ENCODE data around the gene GRM1. TPM values are rescaled to one million over a fixed set of nuclear protein-coding genes. Genes with fewer than 3 reads are reported as not detected.

The GRM1 gene
- total RNA-seq, 4 donors from 2014 or later: not detected

- 57 to 60% methylated on average over 1 of the region's 1 CpG for WGBS, 2 donors
- no peak overlapping the region for H3K4me3 ChIP-seq
- intact Hi-C loops (cut with DNase I): no loop called here
Observed at GRCh38 chr6:146345598-146345997, 316.7 kb downstream of the GRM1 start.

DNA sequence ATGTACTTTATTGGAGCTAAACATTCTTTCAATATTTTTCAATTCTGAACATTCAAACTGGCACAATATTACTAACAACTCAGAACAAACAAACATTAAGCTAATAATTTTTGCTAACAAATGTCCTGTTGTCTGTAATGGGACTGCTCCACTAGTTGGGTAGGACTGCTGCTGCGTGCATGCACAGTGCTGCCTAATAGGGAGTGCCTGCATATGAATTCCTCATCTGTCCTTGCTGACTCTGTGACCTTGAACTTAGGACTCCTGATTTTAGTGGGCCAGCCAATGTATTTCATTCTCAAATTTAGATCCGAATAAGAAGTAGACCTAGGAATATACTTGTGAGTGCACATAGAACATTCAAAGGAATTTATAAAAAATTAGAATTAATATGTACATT lies 318.2 kb downstream of the GRM1 start:
- TF ChIP-seq, protein P1, sequence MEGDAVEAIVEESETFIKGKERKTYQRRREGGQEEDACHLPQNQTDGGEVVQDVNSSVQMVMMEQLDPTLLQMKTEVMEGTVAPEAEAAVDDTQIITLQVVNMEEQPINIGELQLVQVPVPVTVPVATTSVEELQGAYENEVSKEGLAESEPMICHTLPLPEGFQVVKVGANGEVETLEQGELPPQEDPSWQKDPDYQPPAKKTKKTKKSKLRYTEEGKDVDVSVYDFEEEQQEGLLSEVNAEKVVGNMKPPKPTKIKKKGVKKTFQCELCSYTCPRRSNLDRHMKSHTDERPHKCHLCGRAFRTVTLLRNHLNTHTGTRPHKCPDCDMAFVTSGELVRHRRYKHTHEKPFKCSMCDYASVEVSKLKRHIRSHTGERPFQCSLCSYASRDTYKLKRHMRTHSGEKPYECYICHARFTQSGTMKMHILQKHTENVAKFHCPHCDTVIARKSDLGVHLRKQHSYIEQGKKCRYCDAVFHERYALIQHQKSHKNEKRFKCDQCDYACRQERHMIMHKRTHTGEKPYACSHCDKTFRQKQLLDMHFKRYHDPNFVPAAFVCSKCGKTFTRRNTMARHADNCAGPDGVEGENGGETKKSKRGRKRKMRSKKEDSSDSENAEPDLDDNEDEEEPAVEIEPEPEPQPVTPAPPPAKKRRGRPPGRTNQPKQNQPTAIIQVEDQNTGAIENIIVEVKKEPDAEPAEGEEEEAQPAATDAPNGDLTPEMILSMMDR (IDR thresholded peaks at IDR 0.05): no peak
- TF ChIP-seq POLR2A (IDR thresholded peaks at IDR 0.05): no peak
- no peak for DNase-seq
- no peaks in the 10 kb centered on the region for H3K9me3 ChIP-seq
- intact Hi-C loops (cut with DNase I): no loop called here
- H3K27ac ChIP-seq: no peak overlapping the region
- 69 to 70% methylated on average over 2 of the region's 2 CpGs for WGBS, 2 donors
- H3K4me3 ChIP-seq: no peak overlapping the region
- no peaks in the 10 kb centered on the region for H3K36me3 ChIP-seq
- no peaks in the 10 kb centered on the region for H3K4me1 ChIP-seq
- H3K27me3 ChIP-seq: no peaks in the 10 kb centered on the region

More at GRCh38 chr6:146345598-146345997, 316.7 kb downstream of the GRM1 start:
- no peak for DNase-seq
- no peaks in the 10 kb centered on the region for H3K4me1 ChIP-seq
- no peak overlapping the region for H3K27ac ChIP-seq
- no peaks in the 10 kb centered on the region for H3K9me3 ChIP-seq
- no peaks in the 10 kb centered on the region for H3K27me3 ChIP-seq
- TF ChIP-seq POLR2A (IDR thresholded peaks at IDR 0.05): no peak
- TF ChIP-seq, protein P1 (IDR thresholded peaks at IDR 0.05): no peak
- H3K36me3 ChIP-seq: no peaks in the 10 kb centered on the region

GRCh38 chr6:146347690-146348089 lies 318.8 kb downstream of the GRM1 start:
- WGBS, 2 donors: 77 to 83% methylated on average over 3 of the region's 3 CpGs
- no peak for TF ChIP-seq POLR2A (IDR thresholded peaks at IDR 0.05)
- TF ChIP-seq, protein P1 (IDR thresholded peaks at IDR 0.05): no peak
- intact Hi-C loops (cut with DNase I): no loop called here
- H3K9me3 ChIP-seq: no peaks in the 10 kb centered on the region
- no peaks in the 10 kb centered on the region for H3K27me3 ChIP-seq
- H3K4me1 ChIP-seq: no peaks in the 10 kb centered on the region
- H3K36me3 ChIP-seq: no peaks in the 10 kb centered on the region
- H3K27ac ChIP-seq: no peak overlapping the region
- H3K4me3 ChIP-seq: no peak overlapping the region
- no peak for DNase-seq

GRCh38 chr6:146351018-146351417 lies 322.2 kb downstream of the GRM1 start:
- Histone ChIP-seq H3K27me3 (no peaks in the 10 kb centered on the region), H3K4me1 (no peaks in the 10 kb centered on the region), H3K4me3 (no peak overlapping the region), H3K27ac (no peak overlapping the region), H3K36me3 (no peaks in the 10 kb centered on the region), H3K9me3 (no peaks in the 10 kb centered on the region)
- TF ChIP-seq POLR2A (IDR thresholded peaks at IDR 0.05): no peak
- TF ChIP-seq, protein P1 (IDR thresholded peaks at IDR 0.05): no peak
- intact Hi-C loops (cut with DNase I): no loop called here
- 36 to 46% methylated on average over 3 of the region's 3 CpGs for WGBS, 2 donors
- no peak for DNase-seq

DNA sequence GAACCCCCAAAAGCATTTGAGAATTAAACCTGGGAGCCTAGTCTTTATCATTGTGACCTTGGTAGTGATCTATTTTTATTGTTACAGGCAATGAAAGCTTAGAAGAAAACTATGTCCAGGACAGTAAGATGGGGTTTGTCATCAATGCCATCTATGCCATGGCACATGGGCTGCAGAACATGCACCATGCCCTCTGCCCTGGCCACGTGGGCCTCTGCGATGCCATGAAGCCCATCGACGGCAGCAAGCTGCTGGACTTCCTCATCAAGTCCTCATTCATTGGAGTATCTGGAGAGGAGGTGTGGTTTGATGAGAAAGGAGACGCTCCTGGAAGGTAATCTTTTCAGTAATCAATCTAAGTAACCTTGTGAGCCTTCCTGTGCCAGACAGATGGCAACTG lies 323.3 kb downstream of the GRM1 start:
- H3K36me3 ChIP-seq: no peaks in the 10 kb centered on the region
- TF ChIP-seq POLR2A (IDR thresholded peaks at IDR 0.05): no peak
- TF ChIP-seq, protein P1 (IDR thresholded peaks at IDR 0.05): no peak
- H3K27me3 ChIP-seq: no peaks in the 10 kb centered on the region
- H3K27ac ChIP-seq: no peak overlapping the region
- 73 to 82% methylated on average over 3 of the region's 5 CpGs for WGBS, 2 donors
- DNase-seq: no peak
- no peak overlapping the region for H3K4me3 ChIP-seq
- peaks cover 0 to under 1% (median 0%) of the 10 kb centered on the region in 3 donors for H3K4me1 ChIP-seq
- H3K9me3 ChIP-seq: no peaks in the 10 kb centered on the region
- intact Hi-C loops (cut with DNase I): no loop called here

Measured in esophagus squamous epithelium (tissue), 5 donors.